HEK293 (cell line): ENCODE measurements around the gene SHISA5.

Experiments
- CTCF ChIP-seq: fragments of 450-650 bp; formaldehyde crosslinking; IDR thresholded peaks from 2 replicates; pipeline ENCODE4 v1.5.1; 2016; ENCODE audit warnings: missing biosample characterization, missing genetic modification characterization
- MZF1 ChIP-seq: fragments of 450-650 bp; formaldehyde crosslinking; IDR thresholded peaks from 2 replicates; pipeline ENCODE4 v1.5.1; 2017; ENCODE audit warnings: missing biosample characterization, missing genetic modification characterization, borderline replicate concordance
- ZNF140 ChIP-seq: fragments of 450-650 bp; formaldehyde crosslinking; IDR thresholded peaks from 2 replicates; pipeline ENCODE4 v1.5.1; 2016; ENCODE audit warnings: missing biosample characterization, missing genetic modification characterization

GRCh38 chr3:48516571-48516970, 12.6 kb upstream of the SHISA5 start:
- TF ChIP-seq CTCF (no peak), ZNF140 (no peak), MZF1 (tag by site-specific recombination) (no peak)
